ENCODE data around the gene MRPL47.

GRCh38 chr3:179603831-179604230, 607 bp downstream of the MRPL47 start:
- TF ChIP-seq, protein P1, sequence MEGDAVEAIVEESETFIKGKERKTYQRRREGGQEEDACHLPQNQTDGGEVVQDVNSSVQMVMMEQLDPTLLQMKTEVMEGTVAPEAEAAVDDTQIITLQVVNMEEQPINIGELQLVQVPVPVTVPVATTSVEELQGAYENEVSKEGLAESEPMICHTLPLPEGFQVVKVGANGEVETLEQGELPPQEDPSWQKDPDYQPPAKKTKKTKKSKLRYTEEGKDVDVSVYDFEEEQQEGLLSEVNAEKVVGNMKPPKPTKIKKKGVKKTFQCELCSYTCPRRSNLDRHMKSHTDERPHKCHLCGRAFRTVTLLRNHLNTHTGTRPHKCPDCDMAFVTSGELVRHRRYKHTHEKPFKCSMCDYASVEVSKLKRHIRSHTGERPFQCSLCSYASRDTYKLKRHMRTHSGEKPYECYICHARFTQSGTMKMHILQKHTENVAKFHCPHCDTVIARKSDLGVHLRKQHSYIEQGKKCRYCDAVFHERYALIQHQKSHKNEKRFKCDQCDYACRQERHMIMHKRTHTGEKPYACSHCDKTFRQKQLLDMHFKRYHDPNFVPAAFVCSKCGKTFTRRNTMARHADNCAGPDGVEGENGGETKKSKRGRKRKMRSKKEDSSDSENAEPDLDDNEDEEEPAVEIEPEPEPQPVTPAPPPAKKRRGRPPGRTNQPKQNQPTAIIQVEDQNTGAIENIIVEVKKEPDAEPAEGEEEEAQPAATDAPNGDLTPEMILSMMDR (IDR thresholded peaks at IDR 0.05): no peak
- TF ChIP-seq POLR2A (IDR thresholded peaks at IDR 0.05): no peak
